ENCODE data around the gene UGGT2. TPM values are rescaled to one million over a fixed set of nuclear protein-coding genes. Genes with fewer than 3 reads are reported as not detected.
"Not testable (repeated sequence)": the region's sequence is repeated elsewhere in the genome, so short reads cannot be mapped to it uniquely, and the experiment has no call there.

The UGGT2 gene
- total RNA-seq, 3 donors from 2014 or later = 16.6 to 25.5 (median 17.4) TPM

GRCh38 chr13:95791084-95791722, 262.0 kb downstream of the UGGT2 start:
- Histone ChIP-seq H3K36me3 (ENCODE audit: low read depth) (no peaks in the 10 kb centered on the region), H3K4me3 (no peak overlapping the region), H3K9me3 (no peaks in the 10 kb centered on the region), H3K4me1 (ENCODE audit: low read depth) (no peaks in the 10 kb centered on the region)
- ATAC-seq (no peak), DNase-seq (no peak)
- intact Hi-C loops (cut with DNase I, micrococcal nuclease) = no loop called here
- TF ChIP-seq CTCF (IDR thresholded peaks at IDR 0.05) = no peak

- DNase-seq; H3K36me3 ChIP-seq (ENCODE audit: low read depth); H3K4me1 ChIP-seq (ENCODE audit: low read depth); ATAC-seq; intact Hi-C loops (cut with DNase I, micrococcal nuclease); H3K4me3 ChIP-seq; H3K9me3 ChIP-seq: not testable (repeated sequence)
Measured at GRCh38 chr13:95789315-95789714, 263.9 kb downstream of the UGGT2 start.

- no peaks in the 10 kb centered on the region for H3K36me3 ChIP-seq (ENCODE audit: low read depth)
- H3K9me3 ChIP-seq = no peaks in the 10 kb centered on the region
- intact Hi-C loops (cut with DNase I, micrococcal nuclease) = no loop called here
- no peak overlapping the region for H3K4me3 ChIP-seq
- H3K4me1 ChIP-seq (ENCODE audit: low read depth) = no peaks in the 10 kb centered on the region
- peak; percentile 64 for ATAC-seq
- DNase-seq = no peak
- no peak for TF ChIP-seq CTCF (IDR thresholded peaks at IDR 0.05)
Measured at GRCh38 chr13:95788100-95788463, 265.1 kb downstream of the UGGT2 start.

GRCh38 chr13:95787356-95788099, 265.7 kb downstream of the UGGT2 start:
- intact Hi-C loops (cut with DNase I, micrococcal nuclease) = no loop called here
- ATAC-seq = peak; percentile 63
- DNase-seq = no peak

GRCh38 chr13:95784900-95785290, 268.3 kb downstream of the UGGT2 start:
- no peaks in the 10 kb centered on the region for H3K4me1 ChIP-seq (ENCODE audit: low read depth)
- intact Hi-C loops (cut with DNase I, micrococcal nuclease) = no loop called here
- H3K9me3 ChIP-seq = no peaks in the 10 kb centered on the region
- ATAC-seq (no peak), DNase-seq (no peak)
- H3K36me3 ChIP-seq (ENCODE audit: low read depth) = no peaks in the 10 kb centered on the region
- no peak overlapping the region for H3K4me3 ChIP-seq
- no peak for TF ChIP-seq CTCF (IDR thresholded peaks at IDR 0.05)

More at GRCh38 chr13:95787356-95788099, 265.7 kb downstream of the UGGT2 start:
- Histone ChIP-seq H3K4me3 (no peak overlapping the region), H3K4me1 (ENCODE audit: low read depth) (no peaks in the 10 kb centered on the region), H3K9me3 (no peaks in the 10 kb centered on the region), H3K36me3 (ENCODE audit: low read depth) (no peaks in the 10 kb centered on the region)
- TF ChIP-seq CTCF (IDR thresholded peaks at IDR 0.05) = no peak

- ATAC-seq (peak; percentile 33), DNase-seq (no peak)
- Histone ChIP-seq H3K9me3 (no peaks in the 10 kb centered on the region), H3K36me3 (ENCODE audit: low read depth) (no peaks in the 10 kb centered on the region), H3K4me3 (no peak overlapping the region), H3K4me1 (ENCODE audit: low read depth) (no peaks in the 10 kb centered on the region)
- intact Hi-C loops (cut with DNase I, micrococcal nuclease) = no loop called here
- TF ChIP-seq CTCF (IDR thresholded peaks at IDR 0.05) = no peak
Measured at GRCh38 chr13:95784161-95784899, 268.9 kb downstream of the UGGT2 start.

Measured in mucosa of descending colon (tissue), 3 donors.